C1 segment of cervical spinal cord (tissue), 14 donors: ENCODE results near the gene CFAP46.
"Not testable (repeated sequence)": the region's sequence is repeated elsewhere in the genome, so short reads cannot be mapped to it uniquely, and the experiment has no call there.

Source experiments
- DNase-seq, 14 donors: peaks; one replicate each; lab custom pipeline; 2025; lab: John Stamatoyannopoulos, UW

The CFAP46 gene

GRCh38 chr10:132901351-132901750 is 41.0 kb downstream of the CFAP46 start:
- DNase-seq, result no peak

- DNase-seq, result no peak
Measured at GRCh38 chr10:132900211-132900756, 42.1 kb downstream of the CFAP46 start.

- no peak for DNase-seq
Measured at GRCh38 chr10:132899751-132900065, 42.7 kb downstream of the CFAP46 start.

GRCh38 chr10:132899054-132899750 is 43.2 kb downstream of the CFAP46 start:
- DNase-seq, result no peak

GRCh38 chr10:132898391-132899053 is 43.8 kb downstream of the CFAP46 start:
- no peak for DNase-seq

GRCh38 chr10:132897516-132898381 is 44.6 kb downstream of the CFAP46 start:
- DNase-seq, result peak in 1 of 14 donors; percentile 89

GRCh38 chr10:132893786-132894185 is 48.6 kb downstream of the CFAP46 start:
- not testable (repeated sequence) for DNase-seq

- DNase-seq, result no peak
Measured at GRCh38 chr10:132893090-132893489, 49.3 kb downstream of the CFAP46 start.

- no peak for DNase-seq
Measured at GRCh38 chr10:132892004-132892403, 50.4 kb downstream of the CFAP46 start.

- no peak for DNase-seq
Measured at GRCh38 chr10:132891368-132891767, 51.0 kb downstream of the CFAP46 start.

GRCh38 chr10:132890301-132890700 is 52.1 kb downstream of the CFAP46 start:
- no peak for DNase-seq

- no peak for DNase-seq
Measured at GRCh38 chr10:132889556-132889955, 52.8 kb downstream of the CFAP46 start.

- DNase-seq, result no peak
Measured at GRCh38 chr10:132888898-132889490, 53.4 kb downstream of the CFAP46 start.

- DNase-seq, result not testable (repeated sequence)
Measured at GRCh38 chr10:132888446-132888845, 53.9 kb downstream of the CFAP46 start.

GRCh38 chr10:132886211-132887099 is 55.9 kb downstream of the CFAP46 start:
- DNase-seq, result no peak

GRCh38 chr10:132885451-132886210 is 56.7 kb downstream of the CFAP46 start:
- no peak for DNase-seq

- no peak for DNase-seq
Measured at GRCh38 chr10:132884691-132885271, 57.6 kb downstream of the CFAP46 start.

GRCh38 chr10:132884041-132884440 is 58.3 kb downstream of the CFAP46 start:
- no peak for DNase-seq

GRCh38 chr10:132883391-132883881 is 58.9 kb downstream of the CFAP46 start:
- DNase-seq, result no peak
